K562 (cell line): ENCODE data around the gene GTPBP8. TPM values are rescaled to one million over a fixed set of nuclear protein-coding genes. Genes with fewer than 3 reads are reported as not detected.

Experiments used
- CBX8 ChIP-seq: fragments of 200-600 bp; sonication (generic); IDR thresholded peaks from 2 replicates; pipeline ENCODE4 v1.6.1; 2012; ENCODE audit warnings: borderline replicate concordance, mixed run types, low read depth, mild to moderate bottlenecking, moderate library complexity, mixed read lengths, low read length, control low read depth, inconsistent platforms; ENCODE audit not compliant: poor library complexity, severe bottlenecking; ENCODE audit errors: extremely low read depth
- CHD1 ChIP-seq: fragments of 200-600 bp; sonication (generic); IDR thresholded peaks from one replicate; pipeline ENCODE4 v1.6.1; 2012; ENCODE audit warnings: mild to moderate bottlenecking, moderate library complexity, low read length, inconsistent platforms
- COPS2 ChIP-seq: fragments of 450-650 bp; conservative IDR thresholded peaks from 2 replicates; pipeline ENCODE4 v1.6.1; 2016; ENCODE audit warnings: mild to moderate bottlenecking, moderate library complexity
- ELF2 ChIP-seq: fragments of 250-450 bp; sonication (Bioruptor Pico); IDR thresholded peaks from 2 replicates; pipeline ENCODE4 v1.5.0; 2021; ENCODE audit warnings: mild to moderate bottlenecking
- ETV1 ChIP-seq: fragments of 450-650 bp; conservative IDR thresholded peaks from 2 replicates; pipeline ENCODE4 v1.6.1; 2016; ENCODE audit warnings: missing genetic modification characterization, control low read depth, low read depth, missing compliant biosample characterization
- HNRNPL ChIP-seq: fragments of 200-400 bp; formaldehyde crosslinking; IDR thresholded peaks from 2 replicates; pipeline ENCODE4 v1.6.1; 2017; ENCODE audit warnings: low read depth, mild to moderate bottlenecking, low read length
- HNRNPLL ChIP-seq: fragments of 200-400 bp; formaldehyde crosslinking; IDR thresholded peaks from 2 replicates; pipeline ENCODE4 v1.6.1; 2017; ENCODE audit warnings: low read length, low read depth, mild to moderate bottlenecking; ENCODE audit not compliant: poor library complexity, severe bottlenecking
- KLF1 ChIP-seq: fragments of 450-650 bp; IDR thresholded peaks from 2 replicates; pipeline ENCODE4 v1.6.1; 2016; ENCODE audit warnings: missing genetic modification characterization, missing compliant biosample characterization
- NCOA1 ChIP-seq: fragments of 450-650 bp; IDR thresholded peaks from 2 replicates; pipeline ENCODE4 v1.6.1; 2016; ENCODE audit warnings: low read depth
- POLR2A ChIP-seq: fragments of 450-650 bp; conservative IDR thresholded peaks from 2 replicates; pipeline ENCODE4 v1.6.1; 2016
- SMARCE1 ChIP-seq: fragments of 450-650 bp; IDR thresholded peaks from 2 replicates; pipeline ENCODE4 v1.7.1; 2016; ENCODE audit warnings: mild to moderate bottlenecking
- SP1 ChIP-seq: sonication (generic); formaldehyde crosslinking; IDR thresholded peaks from 2 replicates; pipeline ENCODE4 v1.8.1; 2022; ENCODE audit warnings: mild to moderate bottlenecking, missing genetic modification reagents
- TAF7 ChIP-seq: fragments of 450-650 bp; IDR thresholded peaks from 2 replicates; pipeline ENCODE4 v1.6.1; 2016; ENCODE audit warnings: missing genetic modification characterization, missing compliant biosample characterization
- TBP ChIP-seq: optimal IDR thresholded peaks from 2 replicates; pipeline ENCODE3; 2011; ENCODE audit warnings: low read depth, low read length, improper control_type of control experiment
- ZNF444 ChIP-seq: fragments of 250-450 bp; sonication (Bioruptor Pico); IDR thresholded peaks from 2 replicates; pipeline ENCODE4 v1.4.0; 2020; ENCODE audit warnings: mild to moderate bottlenecking, moderate library complexity
- polyA plus RNA-seq, 8 experiments: library from polyadenylated mRNA; depleted of rRNA in 4 of 8; stranded (reverse) in 5 of 8; unstranded in 3 of 8; fragments of >200 nt; fragmentation: Nextera tagmentation in 2 of 8; fragmentation: Illumina TruSeq in 1 of 8; extraction: Ambion mirVana in 2 of 8; extraction: Trizol in 1 of 8; gene quantifications; 2 replicates each; pipeline versions ENCODE4 v1.2.1 to v1.2.3, GENCODE V29; 2011 to 2014; ENCODE audit warnings: inconsistent platforms in 1 of 8, missing spikeins in 1 of 8
- total RNA-seq, 7 experiments: library from RNA; depleted of rRNA in 6 of 7; stranded (reverse); fragments of >200 nt in 6 of 7; fragmentation: Illumina TruSeq in 2 of 7; extraction: Trizol in 2 of 7; gene quantifications; 2 replicates each; pipeline versions ENCODE4 v1.2.1 to v1.2.3, GENCODE V29; 2011 to 2021; ENCODE audit warnings: low replicate concordance in 1 of 7
- TF ChIP-seq, protein P1 (sequence below): fragments of 450-650 bp; IDR thresholded peaks from 2 replicates; pipeline ENCODE4 v1.6.1; 2016; ENCODE audit warnings: antibody characterized with exemption
- TF ChIP-seq, protein P2 (sequence below): fragments of 450-650 bp; IDR thresholded peaks from 2 replicates; pipeline ENCODE4 v1.6.1; 2016; ENCODE audit warnings: low read depth, mild to moderate bottlenecking, moderate library complexity
- TF ChIP-seq, protein P3 (sequence below), 2 experiments: fragments of 450-650 bp in 1 of 2; IDR thresholded peaks; 2 replicates each; pipeline ENCODE4 v1.6.1; 2011 to 2017; ENCODE audit warnings: low read depth in 2 of 2, antibody characterized with exemption in 1 of 2, borderline replicate concordance in 1 of 2, low read length in 1 of 2, mild to moderate bottlenecking in 1 of 2, mixed read lengths in 1 of 2; ENCODE audit not compliant: control insufficient read depth in 1 of 2
- TF ChIP-seq, protein P4 (sequence below): fragments of 250-450 bp; sonication (Bioruptor Pico); IDR thresholded peaks from 2 replicates; pipeline ENCODE4 v1.5.0; 2020; ENCODE audit warnings: mild to moderate bottlenecking, borderline replicate concordance

GTPBP8 gene
- total and polyA plus RNA-seq, 9 of the 15 experiments (the other 6 are each of a cell fraction or from before 2014, with no cell fraction given): 14.0 to 33.3 (median 20.8) TPM

DNA sequence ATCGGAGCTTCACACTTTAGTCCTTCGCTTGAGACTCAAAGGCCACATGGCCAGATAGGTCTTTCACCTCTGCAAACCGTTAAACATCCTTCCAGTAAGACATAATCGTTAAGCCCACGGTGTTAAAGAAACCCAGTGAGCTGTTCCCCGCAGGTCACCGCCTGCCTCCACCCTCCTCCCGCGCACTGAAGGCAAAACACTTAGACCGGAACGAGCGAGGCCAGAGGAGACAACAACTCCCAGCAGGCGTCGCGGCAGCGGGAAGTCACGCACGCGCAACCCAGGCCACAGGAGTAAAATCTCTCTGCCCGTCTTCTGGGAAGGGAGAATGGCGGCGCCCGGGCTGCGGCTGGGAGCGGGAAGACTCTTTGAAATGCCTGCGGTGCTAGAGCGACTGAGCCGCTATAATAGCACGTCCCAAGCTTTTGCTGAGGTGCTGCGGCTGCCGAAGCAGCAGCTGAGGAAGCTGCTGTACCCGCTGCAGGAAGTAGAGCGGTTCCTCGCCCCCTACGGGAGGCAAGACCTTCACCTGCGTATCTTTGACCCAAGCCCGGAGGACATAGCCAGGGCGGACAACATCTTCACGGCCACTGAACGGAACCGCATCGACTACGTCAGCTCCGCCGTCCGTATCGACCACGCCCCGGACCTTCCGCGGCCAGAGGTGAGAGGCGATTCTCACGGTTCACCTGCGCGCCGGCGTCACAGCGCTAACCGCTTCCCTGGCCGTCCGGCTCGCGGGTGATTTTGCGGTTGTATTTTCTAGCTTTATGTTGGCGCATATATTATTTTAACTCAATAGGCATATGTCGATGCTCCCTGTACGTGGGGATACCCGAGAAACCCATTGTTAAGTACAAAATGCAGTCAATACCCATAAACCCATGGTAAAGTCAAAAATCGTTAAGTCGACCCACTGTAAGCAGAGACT is at the start of gene GTPBP8 (continued):
- TF ChIP-seq CBX8: no peak
- no peak for TF ChIP-seq ZNF444
- TF ChIP-seq HNRNPL: no peak
- TF ChIP-seq, protein P1, sequence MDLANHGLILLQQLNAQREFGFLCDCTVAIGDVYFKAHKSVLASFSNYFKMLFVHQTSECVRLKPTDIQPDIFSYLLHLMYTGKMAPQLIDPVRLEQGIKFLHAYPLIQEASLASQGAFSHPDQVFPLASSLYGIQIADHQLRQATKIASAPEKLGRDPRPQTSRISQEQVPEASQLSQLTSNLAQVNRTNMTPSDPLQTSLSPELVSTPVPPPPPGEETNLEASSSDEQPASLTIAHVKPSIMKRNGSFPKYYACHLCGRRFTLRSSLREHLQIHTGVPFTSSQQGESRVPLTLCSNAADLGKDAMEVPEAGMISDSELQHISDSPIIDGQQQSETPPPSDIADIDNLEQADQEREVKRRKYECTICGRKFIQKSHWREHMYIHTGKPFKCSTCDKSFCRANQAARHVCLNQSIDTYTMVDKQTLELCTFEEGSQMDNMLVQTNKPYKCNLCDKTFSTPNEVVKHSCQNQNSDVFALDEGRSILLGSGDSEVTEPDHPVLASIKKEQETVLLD: peak; percentile 77; the same call in 1 of the 2 replicates
- TF ChIP-seq, protein P2, sequence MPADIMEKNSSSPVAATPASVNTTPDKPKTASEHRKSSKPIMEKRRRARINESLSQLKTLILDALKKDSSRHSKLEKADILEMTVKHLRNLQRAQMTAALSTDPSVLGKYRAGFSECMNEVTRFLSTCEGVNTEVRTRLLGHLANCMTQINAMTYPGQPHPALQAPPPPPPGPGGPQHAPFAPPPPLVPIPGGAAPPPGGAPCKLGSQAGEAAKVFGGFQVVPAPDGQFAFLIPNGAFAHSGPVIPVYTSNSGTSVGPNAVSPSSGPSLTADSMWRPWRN: no peak
- no peak for TF ChIP-seq SMARCE1
- TF ChIP-seq, protein P3, sequence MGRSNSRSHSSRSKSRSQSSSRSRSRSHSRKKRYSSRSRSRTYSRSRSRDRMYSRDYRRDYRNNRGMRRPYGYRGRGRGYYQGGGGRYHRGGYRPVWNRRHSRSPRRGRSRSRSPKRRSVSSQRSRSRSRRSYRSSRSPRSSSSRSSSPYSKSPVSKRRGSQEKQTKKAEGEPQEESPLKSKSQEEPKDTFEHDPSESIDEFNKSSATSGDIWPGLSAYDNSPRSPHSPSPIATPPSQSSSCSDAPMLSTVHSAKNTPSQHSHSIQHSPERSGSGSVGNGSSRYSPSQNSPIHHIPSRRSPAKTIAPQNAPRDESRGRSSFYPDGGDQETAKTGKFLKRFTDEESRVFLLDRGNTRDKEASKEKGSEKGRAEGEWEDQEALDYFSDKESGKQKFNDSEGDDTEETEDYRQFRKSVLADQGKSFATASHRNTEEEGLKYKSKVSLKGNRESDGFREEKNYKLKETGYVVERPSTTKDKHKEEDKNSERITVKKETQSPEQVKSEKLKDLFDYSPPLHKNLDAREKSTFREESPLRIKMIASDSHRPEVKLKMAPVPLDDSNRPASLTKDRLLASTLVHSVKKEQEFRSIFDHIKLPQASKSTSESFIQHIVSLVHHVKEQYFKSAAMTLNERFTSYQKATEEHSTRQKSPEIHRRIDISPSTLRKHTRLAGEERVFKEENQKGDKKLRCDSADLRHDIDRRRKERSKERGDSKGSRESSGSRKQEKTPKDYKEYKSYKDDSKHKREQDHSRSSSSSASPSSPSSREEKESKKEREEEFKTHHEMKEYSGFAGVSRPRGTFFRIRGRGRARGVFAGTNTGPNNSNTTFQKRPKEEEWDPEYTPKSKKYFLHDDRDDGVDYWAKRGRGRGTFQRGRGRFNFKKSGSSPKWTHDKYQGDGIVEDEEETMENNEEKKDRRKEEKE (IDR thresholded peaks at IDR 0.05; ENCODE audit: borderline replicate concordance in 1 of 2, control insufficient read depth in 1 of 2, low read depth in 2 of 2, low read length in 1 of 2): no peak
- peak; percentile 74 for TF ChIP-seq NCOA1
- TF ChIP-seq, protein P4, sequence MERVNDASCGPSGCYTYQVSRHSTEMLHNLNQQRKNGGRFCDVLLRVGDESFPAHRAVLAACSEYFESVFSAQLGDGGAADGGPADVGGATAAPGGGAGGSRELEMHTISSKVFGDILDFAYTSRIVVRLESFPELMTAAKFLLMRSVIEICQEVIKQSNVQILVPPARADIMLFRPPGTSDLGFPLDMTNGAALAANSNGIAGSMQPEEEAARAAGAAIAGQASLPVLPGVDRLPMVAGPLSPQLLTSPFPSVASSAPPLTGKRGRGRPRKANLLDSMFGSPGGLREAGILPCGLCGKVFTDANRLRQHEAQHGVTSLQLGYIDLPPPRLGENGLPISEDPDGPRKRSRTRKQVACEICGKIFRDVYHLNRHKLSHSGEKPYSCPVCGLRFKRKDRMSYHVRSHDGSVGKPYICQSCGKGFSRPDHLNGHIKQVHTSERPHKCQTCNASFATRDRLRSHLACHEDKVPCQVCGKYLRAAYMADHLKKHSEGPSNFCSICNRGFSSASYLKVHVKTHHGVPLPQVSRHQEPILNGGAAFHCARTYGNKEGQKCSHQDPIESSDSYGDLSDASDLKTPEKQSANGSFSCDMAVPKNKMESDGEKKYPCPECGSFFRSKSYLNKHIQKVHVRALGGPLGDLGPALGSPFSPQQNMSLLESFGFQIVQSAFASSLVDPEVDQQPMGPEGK (CRISPR knock-in tag): no peak
- TF ChIP-seq COPS2: no peak
- peak; percentile 82 for TF ChIP-seq HNRNPLL
- TF ChIP-seq ELF2 (CRISPR knock-in tag): 0 out of 2 replicates have a peak, but pooled peaks have one; percentile 27
- 0 out of 2 replicates have a peak, but pooled peaks have one; percentile 30 for TF ChIP-seq KLF1 (tag)
- peak; percentile 84 for TF ChIP-seq TBP
- peak; percentile 96 for TF ChIP-seq POLR2A
- TF ChIP-seq TAF7 (tag): peak; percentile 85
- peak; percentile 67; the same call in 1 of the 2 replicates for TF ChIP-seq SP1
- TF ChIP-seq CHD1: no peak
- peak; percentile 69 for TF ChIP-seq ETV1 (tag)
